SU-DHL-6 (cell line): ENCODE results near the gene TADA2B.

ENCODE experiments used
- CTCF ChIP-seq: fragments of 200-600 bp; sonication (generic); IDR thresholded peaks from one replicate; pipeline ENCODE4 v1.5.1; 2017; ENCODE audit warnings: antibody characterized with exemption, mild to moderate bottlenecking, low read length, moderate library complexity; ENCODE audit not compliant: insufficient read depth, poor library complexity, severe bottlenecking
- EZH2phosphoT487 ChIP-seq: fragments of 200-600 bp; sonication (generic), shearing (Covaris generic); conservative IDR thresholded peaks from 2 replicates; pipeline ENCODE4 v1.6.1; 2018; ENCODE audit warnings: mild to moderate bottlenecking, antibody characterized with exemption, low read length, moderate library complexity, mixed read lengths

- TF ChIP-seq CTCF: no peak
- TF ChIP-seq EZH2phosphoT487: no peak
These were observed 8.7 kb downstream of the TADA2B start for GRCh38 chr4:7051905-7052304.
